PC-3 (cell line): ENCODE results near the gene ZNF438. TPM values are rescaled to one million over a fixed set of nuclear protein-coding genes. Genes with fewer than 3 reads are reported as not detected.

Experiments used
- ATAC-seq: fragments of 200-7000 bp; cut with Tn5 transposase; 2 replicates; pipeline ENCODE4 v1.9.1; 2020; ENCODE audit warnings: mild to moderate bottlenecking, moderate library complexity
- BruUV-seq: library from RNA; stranded (reverse); fragments of 400-500 nt; replicated peaks from 2 replicates; lab custom pipeline; 2021; lab: Mats Ljungman, UMichigan
- CTCF ChIA-PET: fragments of 300-600 bp; sonication (Branson Sonifier 250); formaldehyde crosslinking; loops from one replicate; lab custom pipeline; 2022; ENCODE audit warnings: antibody characterized with exemption; lab: Charles Lee
- POLR2A ChIA-PET: fragments of 300-600 bp; sonication (Branson Sonifier 250); formaldehyde crosslinking; loops from one replicate; lab custom pipeline; 2022; ENCODE audit warnings: antibody characterized with exemption; ENCODE audit not compliant: unreplicated experiment; lab: Charles Lee
- DNase-seq: peaks from one replicate; pipeline ENCODE4 v3.0.0-alpha.2; 2015
- H2AFZ ChIP-seq: fragments of 300-600 bp; sonication (generic); 2 replicates; pipeline ENCODE4 v1.6.0; 2016; ENCODE audit warnings: antibody characterized with exemption, low read length
- H3F3A ChIP-seq: fragments of 300-600 bp; sonication (generic); one replicate; pipeline ENCODE4 v1.6.0; 2017; ENCODE audit warnings: antibody characterized with exemption, low read length, control low read depth, mild to moderate bottlenecking; ENCODE audit not compliant: unreplicated experiment
- H3K27ac ChIP-seq: fragments of 300-600 bp; sonication (generic); 2 replicates; pipeline ENCODE4 v1.5.1; 2016; ENCODE audit warnings: mild to moderate bottlenecking, low read length
- H3K27me3 ChIP-seq: fragments of 300-600 bp; sonication (generic); 2 replicates; pipeline ENCODE4 v1.6.1; 2016; ENCODE audit warnings: low read length, mixed read lengths
- H3K36me3 ChIP-seq: fragments of 300-600 bp; sonication (generic); 2 replicates; pipeline ENCODE4 v1.6.1; 2016; ENCODE audit warnings: low read depth, mixed run types, low read length, mixed read lengths
- H3K4me1 ChIP-seq: fragments of 300-600 bp; sonication (generic); 2 replicates; pipeline ENCODE4 v1.5.1; 2016; ENCODE audit warnings: low read length; ENCODE audit not compliant: insufficient read depth
- H3K4me2 ChIP-seq: fragments of 300-600 bp; sonication (generic); 2 replicates; pipeline ENCODE4 v1.6.0; 2016; ENCODE audit warnings: low read length
- H3K4me3 ChIP-seq: fragments of 300-600 bp; sonication (generic); 2 replicates; pipeline ENCODE4 v1.5.1; 2016; ENCODE audit warnings: mild to moderate bottlenecking, low read length, mixed read lengths
- H3K79me2 ChIP-seq: fragments of 300-600 bp; sonication (generic); 2 replicates; pipeline ENCODE4 v1.6.1; 2017; ENCODE audit warnings: low read length, mixed read lengths
- H3K9ac ChIP-seq: fragments of 300-600 bp; sonication (generic); 2 replicates; pipeline ENCODE4 v1.6.0; 2016; ENCODE audit warnings: mild to moderate bottlenecking, low read length
- H3K9me2 ChIP-seq: fragments of 300-600 bp; sonication (generic); replicated peaks from 2 replicates; pipeline ENCODE4 v1.6.1; 2016; ENCODE audit warnings: mixed run types, low read length, mixed read lengths
- H3K9me3 ChIP-seq: fragments of 300-600 bp; sonication (generic); 2 replicates; pipeline ENCODE4 v1.6.1; 2016; ENCODE audit warnings: low read length, mixed read lengths
- H4K20me1 ChIP-seq: fragments of 300-600 bp; sonication (generic); 2 replicates; pipeline ENCODE4 v1.6.1; 2016; ENCODE audit warnings: low read length, mixed read lengths
- CTCF ChIP-seq: fragments of 300-600 bp; sonication (generic); conservative IDR thresholded peaks from 2 replicates; pipeline ENCODE4 v1.5.1; 2017; ENCODE audit warnings: antibody characterized with exemption, low read depth, mild to moderate bottlenecking, low read length
- EZH2 ChIP-seq: fragments of 300-600 bp; sonication (generic); IDR thresholded peaks from one replicate; pipeline ENCODE4 v1.6.1; 2017; ENCODE audit warnings: antibody characterized with exemption, mild to moderate bottlenecking, low read length; ENCODE audit not compliant: unreplicated experiment
- EZH2phosphoT487 ChIP-seq: fragments of 300-600 bp; sonication (generic); IDR thresholded peaks from 2 replicates; pipeline ENCODE4 v1.6.1; 2018; ENCODE audit warnings: mild to moderate bottlenecking, antibody characterized with exemption, low read length, borderline replicate concordance
- intact Hi-C: fragments of 100-400 bp; cut with micrococcal nuclease; formaldehyde crosslinking; loops from 2 replicates; pipeline ENCODE4 v1.9.0; 2023
- total RNA-seq: library from RNA; depleted of rRNA; stranded (reverse); fragments of >200 nt; gene quantifications from 2 replicates; pipeline ENCODE4 v1.2.3, GENCODE V29; 2014

Gene ZNF438
- total RNA-seq, 1 experiment from 2014 or later: 0.98 TPM

DNA sequence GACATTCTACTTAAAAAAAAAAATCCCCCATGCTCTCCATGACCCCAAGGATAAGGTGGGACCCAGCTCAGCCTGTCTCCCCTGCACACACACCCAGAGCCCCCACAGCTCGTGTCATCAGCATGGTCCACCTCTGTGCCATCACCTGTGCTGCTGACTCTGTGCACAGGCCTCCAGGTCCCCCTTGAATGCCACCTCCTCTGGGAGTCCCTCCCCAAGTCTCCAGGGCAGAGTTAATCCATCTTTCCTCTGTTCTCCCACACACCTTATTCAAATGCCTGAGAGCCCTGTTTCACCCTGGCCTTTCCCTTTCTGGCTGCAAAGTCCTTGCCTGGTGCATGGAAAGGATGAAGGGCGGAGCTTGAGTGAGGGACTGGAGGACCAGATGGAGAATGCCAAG is 208.0 kb downstream of the ZNF438 start:
- DNase-seq: no peak
- Histone ChIP-seq H4K20me1 (no peaks in the 10 kb centered on the region), H3K79me2 (no peaks in the 10 kb centered on the region), H3K36me3 (no peaks in the 10 kb centered on the region), H3K4me1 (peaks cover 5% of the 10 kb centered on the region; the same call in 1 of the 2 replicates), H3K4me2 (no peak overlapping the region), H3K9me3 (no peaks in the 10 kb centered on the region), H2AFZ (no peak overlapping the region), H3K4me3 (no peak overlapping the region), H3K27me3 (no peaks in the 10 kb centered on the region), H3K27ac (no peak overlapping the region), H3K9ac (no peak overlapping the region), H3F3A (no peaks in the 10 kb centered on the region), H3K9me2 (no peaks in the 10 kb centered on the region)
- ChIA-PET POLR2A (no interaction called here), CTCF (no interaction called here)
- BruUV-seq: no TSS peak
- ATAC-seq: no peak
- TF ChIP-seq EZH2phosphoT487 (no peak), CTCF (no peak), EZH2 (no peak)
- intact Hi-C loops: no loop called here

DNA sequence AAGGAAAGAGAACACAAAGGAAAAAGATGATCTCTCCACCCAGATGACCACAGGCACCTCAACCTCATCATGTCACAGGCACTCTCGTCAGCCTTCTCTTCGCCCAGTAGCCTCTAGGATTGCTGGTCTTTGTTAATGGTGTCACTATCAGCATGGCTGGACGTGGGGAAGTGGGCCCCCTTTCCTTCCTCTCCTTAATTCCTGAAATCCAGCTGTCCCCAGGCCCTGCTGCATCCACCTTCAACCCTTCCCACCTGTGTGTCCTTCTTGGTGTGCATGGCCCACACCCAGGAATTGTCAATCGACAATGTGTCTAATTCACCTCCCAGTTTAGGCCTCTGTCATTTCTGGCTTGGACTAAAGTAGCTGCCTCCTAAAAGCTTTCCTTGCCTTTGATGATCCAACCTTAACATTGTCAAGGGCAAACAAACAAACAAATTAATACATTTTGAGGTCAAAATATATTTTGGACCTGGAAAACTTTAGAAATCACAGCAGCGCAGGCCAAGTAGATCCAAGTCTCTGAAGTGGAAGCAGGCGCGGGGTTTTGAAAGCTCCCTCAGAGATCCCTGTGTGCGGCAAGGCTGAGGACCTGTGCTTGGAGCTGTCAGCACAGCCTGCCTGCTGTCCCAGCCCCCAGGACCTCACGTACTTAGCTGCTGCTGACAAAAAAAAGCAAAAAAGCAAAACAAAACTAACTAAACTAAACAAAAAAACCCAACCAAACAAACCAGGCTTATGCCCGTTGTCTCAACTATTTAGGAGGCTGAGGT is 208.8 kb downstream of the ZNF438 start:
- H3K27ac ChIP-seq: no peak overlapping the region
- H2AFZ ChIP-seq: no peak overlapping the region
- no peak overlapping the region for H3K9ac ChIP-seq
- H3K9me2 ChIP-seq: no peaks in the 10 kb centered on the region
- H3K4me2 ChIP-seq: no peak overlapping the region
- no peaks in the 10 kb centered on the region for H3K79me2 ChIP-seq
- no peaks in the 10 kb centered on the region for H3F3A ChIP-seq
- DNase-seq (no peak), ATAC-seq (no peak)
- no peaks in the 10 kb centered on the region for H3K27me3 ChIP-seq
- no peaks in the 10 kb centered on the region for H3K9me3 ChIP-seq
- ChIA-PET POLR2A (no interaction called here), CTCF (no interaction called here)
- intact Hi-C loops: no loop called here
- TF ChIP-seq EZH2 (no peak), EZH2phosphoT487 (no peak), CTCF (no peak)
- H3K36me3 ChIP-seq: no peaks in the 10 kb centered on the region
- no peak overlapping the region for H3K4me3 ChIP-seq
- H3K4me1 ChIP-seq: peaks cover 5% of the 10 kb centered on the region; the same call in 1 of the 2 replicates
- no TSS peak for BruUV-seq
- H4K20me1 ChIP-seq: no peaks in the 10 kb centered on the region

GRCh38 chr10:30821994-30822692 is 209.5 kb downstream of the ZNF438 start:
- Histone ChIP-seq H4K20me1 (no peaks in the 10 kb centered on the region), H3F3A (no peaks in the 10 kb centered on the region), H3K9me2 (no peaks in the 10 kb centered on the region), H3K9me3 (no peaks in the 10 kb centered on the region), H3K9ac (no peak overlapping the region), H3K79me2 (no peaks in the 10 kb centered on the region), H3K4me3 (no peak overlapping the region), H3K27me3 (no peaks in the 10 kb centered on the region), H2AFZ (no peak overlapping the region), H3K27ac (no peak overlapping the region), H3K36me3 (no peaks in the 10 kb centered on the region), H3K4me2 (no peak overlapping the region), H3K4me1 (peaks cover 5% of the 10 kb centered on the region; the same call in 1 of the 2 replicates)
- BruUV-seq: no TSS peak
- ChIA-PET CTCF (interaction anchor here (0.6 kb wide), 1 partner anchor 37 kb away, joined by 13 read pairs; no protein-coding TSS in a partner anchor), POLR2A (no interaction called here)
- no peak for TF ChIP-seq EZH2phosphoT487
- ATAC-seq (no peak), DNase-seq (no peak)
- intact Hi-C loops: no loop called here
